ENCODE measurements around the gene CADPS.

CADPS gene

DNA sequence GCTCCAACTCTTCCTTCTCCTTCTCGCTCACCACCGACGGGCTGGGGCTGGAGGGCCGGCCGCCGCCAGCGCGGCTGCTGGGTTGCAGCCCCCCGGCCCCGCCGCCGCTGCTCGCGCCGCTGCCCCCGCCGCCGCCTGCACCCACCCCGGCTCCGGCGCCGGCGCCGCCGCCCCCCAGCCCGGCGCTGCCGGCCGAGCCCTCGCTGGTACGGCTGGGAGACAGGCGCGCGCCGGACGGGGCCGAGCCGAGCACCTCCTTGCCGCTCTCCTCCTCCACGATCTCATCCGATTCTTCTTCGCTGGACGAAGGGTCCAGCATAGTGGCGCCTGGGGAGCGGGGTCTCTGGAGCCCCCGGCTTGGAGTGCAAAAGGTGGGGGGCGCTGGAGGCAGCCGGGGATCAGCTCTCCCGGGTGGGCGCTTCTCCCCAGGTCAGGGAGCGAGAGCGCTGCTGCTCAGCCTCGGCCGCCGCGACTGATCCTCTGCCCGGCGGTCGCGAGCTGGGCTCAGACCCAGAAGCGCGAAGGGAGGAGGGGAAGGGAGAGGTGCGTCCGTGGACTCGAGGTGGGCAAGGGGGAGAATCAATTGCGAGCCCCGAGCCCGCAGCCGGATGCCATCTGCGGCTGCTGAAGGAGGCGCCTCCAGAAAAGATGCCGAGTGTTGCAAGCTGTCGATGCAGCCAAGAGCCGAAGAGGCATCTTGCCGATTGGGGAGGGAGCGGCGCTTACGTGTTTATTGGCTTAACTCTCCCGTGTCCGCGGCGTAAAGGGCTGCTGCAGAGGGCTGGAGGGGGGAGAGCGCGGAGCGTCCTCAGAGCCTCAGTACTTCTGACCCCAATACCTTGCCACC, at the start of gene CADPS:
Gene CADPS, minus strand, starts transcription at position 706 of the 847 bp plus-strand sequence. Its CDS starts 387 bp downstream, at position 319.
- TF ChIP-seq, protein P1, sequence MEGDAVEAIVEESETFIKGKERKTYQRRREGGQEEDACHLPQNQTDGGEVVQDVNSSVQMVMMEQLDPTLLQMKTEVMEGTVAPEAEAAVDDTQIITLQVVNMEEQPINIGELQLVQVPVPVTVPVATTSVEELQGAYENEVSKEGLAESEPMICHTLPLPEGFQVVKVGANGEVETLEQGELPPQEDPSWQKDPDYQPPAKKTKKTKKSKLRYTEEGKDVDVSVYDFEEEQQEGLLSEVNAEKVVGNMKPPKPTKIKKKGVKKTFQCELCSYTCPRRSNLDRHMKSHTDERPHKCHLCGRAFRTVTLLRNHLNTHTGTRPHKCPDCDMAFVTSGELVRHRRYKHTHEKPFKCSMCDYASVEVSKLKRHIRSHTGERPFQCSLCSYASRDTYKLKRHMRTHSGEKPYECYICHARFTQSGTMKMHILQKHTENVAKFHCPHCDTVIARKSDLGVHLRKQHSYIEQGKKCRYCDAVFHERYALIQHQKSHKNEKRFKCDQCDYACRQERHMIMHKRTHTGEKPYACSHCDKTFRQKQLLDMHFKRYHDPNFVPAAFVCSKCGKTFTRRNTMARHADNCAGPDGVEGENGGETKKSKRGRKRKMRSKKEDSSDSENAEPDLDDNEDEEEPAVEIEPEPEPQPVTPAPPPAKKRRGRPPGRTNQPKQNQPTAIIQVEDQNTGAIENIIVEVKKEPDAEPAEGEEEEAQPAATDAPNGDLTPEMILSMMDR (IDR thresholded peaks at IDR 0.05; ENCODE audit: insufficient read depth, low read depth, low read length, missing control alignments) = no peak
- DNase-seq (ENCODE audit: low read depth) = no peak
- H3K4me3 ChIP-seq (ENCODE audit: low read depth, low read length) = no peak within 1 kb of the TSS

GRCh38 chr3:62923066-62923465, 47.9 kb upstream of the CADPS start:
- TF ChIP-seq, protein P1 (IDR thresholded peaks at IDR 0.05; ENCODE audit: insufficient read depth, low read depth, low read length, missing control alignments) = no peak
- no peak for DNase-seq (ENCODE audit: low read depth)
- H3K4me3 ChIP-seq (ENCODE audit: low read depth, low read length) = no peak overlapping the region

- DNase-seq (ENCODE audit: low read depth) = no peak
- H3K4me3 ChIP-seq (ENCODE audit: low read depth, low read length) = no peak overlapping the region
- TF ChIP-seq, protein P1 (IDR thresholded peaks at IDR 0.05; ENCODE audit: insufficient read depth, low read depth, low read length, missing control alignments) = no peak
Observed at GRCh38 chr3:62922326-62922725, 47.1 kb upstream of the CADPS start.

DNA sequence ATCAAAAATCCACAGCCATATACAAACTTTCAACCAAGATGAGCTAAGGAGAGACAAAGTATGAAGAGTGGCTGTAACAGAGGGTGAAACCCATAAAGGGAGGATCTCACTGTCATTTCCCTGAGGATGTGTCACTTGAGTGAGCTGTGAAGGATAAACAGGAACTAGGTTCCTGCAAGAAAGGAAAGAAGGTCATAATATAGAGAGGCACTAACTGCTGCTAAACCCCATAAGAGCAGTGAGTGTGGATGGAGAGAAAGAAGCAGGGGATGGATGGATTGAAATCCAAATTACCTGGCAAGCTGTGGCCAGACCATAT, 45.2 kb upstream of the CADPS start:
- TF ChIP-seq, protein P1 (IDR thresholded peaks at IDR 0.05; ENCODE audit: insufficient read depth, low read depth, low read length, missing control alignments) = no peak
- no peak for DNase-seq (ENCODE audit: low read depth)
- no peak overlapping the region for H3K4me3 ChIP-seq (ENCODE audit: low read depth, low read length)

DNA sequence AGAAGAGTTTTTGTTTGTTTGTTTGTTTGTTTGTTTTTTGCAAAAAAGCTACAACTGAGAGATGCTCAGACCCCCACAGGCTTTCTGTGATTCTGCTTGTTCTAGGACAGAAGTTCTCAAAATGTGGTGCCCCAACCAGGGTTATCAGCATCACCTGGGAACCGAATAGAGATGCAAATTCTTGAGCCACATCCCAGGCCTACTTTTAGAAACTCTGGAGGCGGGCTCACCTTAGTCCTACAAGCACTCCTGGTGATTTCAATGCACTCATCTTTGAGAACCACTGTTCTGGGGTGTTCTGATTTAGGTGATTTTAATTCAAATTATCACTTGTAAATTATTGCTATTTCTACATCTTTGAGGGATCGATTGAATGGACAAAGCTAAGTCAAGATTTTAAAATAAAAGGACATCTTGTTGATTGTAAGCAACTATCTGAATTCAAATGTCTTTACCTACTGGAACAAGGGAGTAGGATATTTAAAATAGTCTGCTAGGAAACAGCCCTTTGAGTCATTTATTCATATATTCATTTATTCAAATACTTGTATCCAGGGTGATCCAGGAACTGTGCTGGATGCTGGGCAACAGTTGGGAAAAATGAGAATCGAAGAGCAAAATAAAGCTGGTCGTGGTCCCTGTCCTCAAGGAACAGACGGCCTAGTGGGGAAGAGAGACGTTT, 44.7 kb upstream of the CADPS start:
- no peak for DNase-seq (ENCODE audit: low read depth)
- TF ChIP-seq, protein P1 (IDR thresholded peaks at IDR 0.05; ENCODE audit: insufficient read depth, low read depth, low read length, missing control alignments) = no peak
- no peak overlapping the region for H3K4me3 ChIP-seq (ENCODE audit: low read depth, low read length)

GRCh38 chr3:62918777-62919176, 43.6 kb upstream of the CADPS start:
- H3K4me3 ChIP-seq (ENCODE audit: low read depth, low read length) = no peak overlapping the region
- TF ChIP-seq, protein P1 (IDR thresholded peaks at IDR 0.05; ENCODE audit: insufficient read depth, low read depth, low read length, missing control alignments) = no peak
- no peak for DNase-seq (ENCODE audit: low read depth)
